GM21515 (cell line): ENCODE data around the gene POU6F2.

ENCODE experiments used
- ATAC-seq: cut with Tn5 transposase; IDR thresholded peaks from one replicate; pipeline ENCODE4 v1.9.1; 2021; ENCODE audit not compliant: unreplicated experiment

Gene POU6F2

DNA sequence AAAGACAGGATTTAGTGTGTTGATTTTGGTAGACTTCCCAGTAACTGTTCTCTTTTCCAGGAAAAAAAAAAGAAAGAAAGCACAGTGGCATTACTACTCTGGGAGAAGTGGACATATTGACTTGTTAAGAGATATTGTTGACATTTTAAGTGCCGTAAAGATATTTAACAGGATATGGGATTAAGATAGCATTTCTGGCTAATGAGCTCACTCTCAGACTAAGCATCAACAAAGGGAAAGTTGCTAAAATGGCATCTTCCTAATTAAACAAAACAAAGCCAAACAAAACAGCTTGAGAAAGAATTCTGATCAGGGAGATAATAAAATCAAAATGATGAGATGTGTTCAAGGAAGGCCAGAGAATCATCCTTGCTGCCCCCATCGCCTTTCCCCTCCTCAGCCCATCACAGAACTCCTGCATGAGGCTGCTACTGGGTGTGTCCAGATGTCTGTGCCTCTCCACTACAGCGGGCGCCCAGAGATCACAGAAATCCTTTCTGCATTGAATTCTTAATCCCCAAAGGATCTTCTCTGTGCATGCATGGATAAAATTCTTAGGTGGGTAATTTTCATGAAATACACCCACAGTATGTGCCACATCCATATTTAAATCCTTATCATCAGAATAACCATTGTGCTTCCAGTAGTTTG, 270.5 kb downstream of the POU6F2 start:
- no peak for ATAC-seq

DNA sequence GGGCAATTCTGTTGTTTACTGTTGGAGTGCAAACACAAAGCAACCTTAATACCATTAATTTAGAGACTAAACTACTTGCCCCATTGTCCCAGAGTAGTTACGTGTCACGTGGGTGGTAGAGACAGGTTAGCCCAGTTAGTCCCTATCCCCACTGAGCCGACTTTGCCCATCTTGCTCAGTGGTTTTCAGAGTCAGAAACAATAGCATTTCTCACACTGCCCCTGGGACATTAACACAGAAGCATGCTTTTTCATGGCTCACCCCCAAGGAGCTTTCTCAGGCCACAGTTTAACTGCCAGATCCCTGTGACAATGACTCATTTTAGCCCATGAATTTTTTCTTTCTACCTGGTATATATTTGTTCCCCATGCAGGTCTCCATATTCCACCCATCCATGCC, 271.0 kb downstream of the POU6F2 start:
- no peak for ATAC-seq

DNA sequence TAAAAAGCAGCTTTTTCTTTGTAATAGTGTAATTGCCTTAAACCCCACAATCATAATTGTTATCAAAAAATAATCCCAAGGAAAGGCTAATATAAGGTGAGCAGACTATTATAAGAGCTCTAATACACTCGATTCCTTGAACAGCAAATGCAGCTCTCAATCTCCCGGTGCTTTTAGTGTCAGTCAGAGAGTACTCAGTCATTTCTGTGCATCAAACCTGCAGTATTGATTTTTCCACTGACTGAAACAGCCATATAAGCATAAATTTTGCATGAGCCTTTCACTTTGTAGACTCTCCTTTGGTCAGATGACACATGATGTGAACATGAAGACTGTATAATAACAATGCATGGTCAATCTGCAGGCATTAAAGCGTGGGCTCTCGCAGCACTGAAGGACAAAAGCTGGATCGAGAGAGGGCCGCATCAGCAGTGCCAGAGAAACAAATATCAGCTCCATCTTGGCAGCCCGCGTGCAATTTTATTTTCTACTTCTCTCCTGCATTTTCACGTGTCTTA, 272.0 kb downstream of the POU6F2 start:
- ATAC-seq = no peak

- ATAC-seq = no peak
Observed at GRCh38 chr7:39252916-39253315, 275.2 kb downstream of the POU6F2 start.

DNA sequence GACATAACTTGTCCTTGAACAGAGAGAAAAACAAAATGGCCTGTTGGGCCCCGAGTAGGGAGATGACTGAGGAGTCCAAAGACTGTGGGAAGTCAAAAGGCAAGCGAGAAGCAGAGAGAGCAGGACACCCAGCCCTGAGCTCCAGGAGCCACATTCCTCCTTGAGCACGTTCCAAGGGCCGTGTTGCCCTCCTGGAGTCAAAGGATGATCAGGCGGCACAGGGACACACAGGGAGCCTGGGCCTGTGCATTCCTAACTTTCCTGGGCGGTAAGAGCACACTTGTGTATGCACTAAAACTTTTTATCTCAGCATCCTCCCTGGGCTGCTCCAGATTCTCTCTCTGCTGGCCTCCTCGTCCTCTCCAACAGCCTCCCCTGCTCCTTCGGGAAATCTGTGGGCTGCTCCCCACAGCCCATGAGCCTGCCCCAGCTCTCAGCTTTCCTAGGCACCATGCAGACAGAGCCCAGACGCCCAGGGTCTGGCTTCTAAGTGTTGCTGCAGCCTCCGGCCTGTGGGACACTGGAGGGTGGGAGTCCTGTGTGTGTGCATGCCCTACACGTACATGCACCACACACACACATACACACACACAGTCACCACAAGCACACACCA, 281.8 kb downstream of the POU6F2 start:
- ATAC-seq = no peak

- ATAC-seq = no peak
Observed at GRCh38 chr7:39260279-39260844, 282.7 kb downstream of the POU6F2 start.

DNA sequence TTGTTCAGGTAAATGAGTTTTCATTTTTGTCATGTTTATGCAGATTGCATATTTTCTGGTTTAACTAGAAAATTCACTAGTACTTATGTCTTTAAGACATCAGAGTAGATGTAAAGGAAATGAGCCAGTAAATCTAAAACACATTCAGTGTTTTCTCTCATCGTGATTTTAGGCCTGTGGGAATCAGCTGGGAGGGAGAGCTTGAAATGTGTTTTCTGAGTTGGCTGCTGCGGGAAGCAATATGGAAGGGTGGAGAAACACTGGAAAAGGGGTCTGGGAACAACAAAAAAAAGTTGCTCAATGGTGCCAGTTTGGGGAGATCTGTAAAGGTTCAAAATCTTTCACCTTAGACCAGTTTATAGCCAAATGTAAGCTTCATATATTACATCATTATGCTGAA, 284.1 kb downstream of the POU6F2 start:
- ATAC-seq = no peak

GRCh38 chr7:39265641-39266591, 288.2 kb downstream of the POU6F2 start:
- no peak for ATAC-seq

- no peak for ATAC-seq
Observed at GRCh38 chr7:39269034-39269433, 291.3 kb downstream of the POU6F2 start.

DNA sequence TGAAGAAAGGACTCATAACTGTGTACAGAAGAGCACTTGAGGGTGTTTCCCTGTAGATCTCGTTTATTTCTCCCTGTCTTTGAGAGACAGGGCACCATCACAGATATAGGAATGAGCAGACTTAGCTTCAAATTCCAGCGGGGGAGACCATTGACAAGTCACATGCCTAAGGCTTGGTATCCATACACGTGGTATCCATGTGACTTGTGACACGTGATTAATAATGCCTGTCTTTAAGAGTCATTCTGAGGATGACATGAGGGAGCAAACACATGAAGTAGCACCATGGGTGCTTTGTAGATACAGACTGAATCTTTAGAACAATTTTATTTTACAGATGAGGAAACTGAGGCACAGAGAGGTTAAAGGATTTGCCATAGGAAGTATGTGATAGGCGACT, 292.3 kb downstream of the POU6F2 start:
- no peak for ATAC-seq

- no peak for ATAC-seq
Observed at GRCh38 chr7:39271402-39271801, 293.7 kb downstream of the POU6F2 start.

DNA sequence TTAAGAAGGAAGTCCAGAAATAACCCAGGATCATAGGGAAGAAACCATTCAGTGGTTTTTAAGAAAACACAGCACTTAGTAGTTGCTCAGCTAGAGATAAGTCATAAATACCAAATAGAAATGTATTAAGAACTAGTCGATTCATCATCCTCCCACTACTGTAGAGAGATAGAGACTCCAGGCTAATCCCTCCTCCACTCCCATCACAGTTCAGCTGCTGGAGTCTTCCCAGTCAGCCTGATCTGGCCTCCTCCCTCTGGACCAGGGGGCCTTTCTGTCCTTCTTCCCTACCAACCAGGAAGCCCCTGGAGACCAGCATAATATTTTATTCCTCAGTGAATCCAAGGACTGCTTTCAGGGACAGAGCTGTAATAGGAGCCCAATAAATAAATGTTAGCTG, 294.4 kb downstream of the POU6F2 start:
- no peak for ATAC-seq

DNA sequence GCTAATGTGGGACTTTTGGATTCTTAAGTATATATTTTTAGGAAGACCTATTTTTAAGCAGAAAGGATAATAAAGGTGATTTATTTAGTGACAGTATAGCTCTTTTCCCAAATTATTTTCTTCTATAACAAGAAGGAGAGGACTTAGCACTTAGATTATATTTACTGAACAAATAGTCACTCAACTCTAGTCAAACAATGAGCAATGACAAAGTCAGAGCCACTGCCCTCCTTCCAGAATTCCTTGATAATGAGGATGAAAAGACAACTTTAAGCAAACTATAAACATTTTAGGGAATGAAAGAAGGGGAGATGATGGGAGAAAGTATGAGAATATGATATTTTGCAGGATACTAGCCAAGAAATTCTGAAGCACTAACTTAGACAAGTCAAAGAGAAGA, 295.0 kb downstream of the POU6F2 start:
- ATAC-seq = no peak

DNA sequence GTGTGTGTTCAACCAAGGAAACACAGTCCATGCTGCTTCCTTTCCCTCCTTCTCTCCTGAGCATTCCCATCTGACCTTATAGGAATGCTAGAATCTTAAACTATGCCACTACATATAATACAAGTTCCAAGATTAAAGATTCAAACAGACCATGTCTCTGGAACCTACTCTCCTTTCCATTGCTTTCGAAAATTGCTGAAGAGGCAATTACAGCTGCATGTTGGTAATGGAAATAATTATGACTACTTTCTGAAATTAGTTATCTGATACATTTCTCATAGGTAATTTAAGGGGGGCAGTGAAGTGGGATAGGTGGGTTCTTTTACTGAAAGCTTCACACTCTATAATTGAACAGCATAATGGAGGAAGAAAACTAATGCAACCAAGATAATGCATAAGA, 302.6 kb downstream of the POU6F2 start:
- ATAC-seq = no peak

DNA sequence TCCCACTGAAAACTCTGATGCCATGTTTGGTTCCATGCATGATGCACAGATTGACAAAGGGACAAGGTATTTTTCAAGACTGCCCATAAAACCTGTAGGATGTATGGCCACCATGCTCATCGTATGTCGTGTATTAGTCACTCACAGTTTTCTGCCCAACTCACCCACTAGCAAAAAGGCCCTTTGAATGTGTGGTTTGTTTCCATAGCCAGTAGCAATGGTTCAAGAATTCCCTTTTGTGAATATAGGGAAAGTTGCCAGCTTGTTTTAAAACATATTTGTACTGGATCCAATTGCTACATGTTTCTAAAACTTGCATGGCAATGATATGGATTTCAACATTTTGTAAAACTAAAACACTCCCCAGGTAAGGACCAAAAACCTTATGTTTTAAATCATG, 307.5 kb downstream of the POU6F2 start:
- no peak for ATAC-seq

- no peak for ATAC-seq
Observed at GRCh38 chr7:39288303-39288702, 310.6 kb downstream of the POU6F2 start.

DNA sequence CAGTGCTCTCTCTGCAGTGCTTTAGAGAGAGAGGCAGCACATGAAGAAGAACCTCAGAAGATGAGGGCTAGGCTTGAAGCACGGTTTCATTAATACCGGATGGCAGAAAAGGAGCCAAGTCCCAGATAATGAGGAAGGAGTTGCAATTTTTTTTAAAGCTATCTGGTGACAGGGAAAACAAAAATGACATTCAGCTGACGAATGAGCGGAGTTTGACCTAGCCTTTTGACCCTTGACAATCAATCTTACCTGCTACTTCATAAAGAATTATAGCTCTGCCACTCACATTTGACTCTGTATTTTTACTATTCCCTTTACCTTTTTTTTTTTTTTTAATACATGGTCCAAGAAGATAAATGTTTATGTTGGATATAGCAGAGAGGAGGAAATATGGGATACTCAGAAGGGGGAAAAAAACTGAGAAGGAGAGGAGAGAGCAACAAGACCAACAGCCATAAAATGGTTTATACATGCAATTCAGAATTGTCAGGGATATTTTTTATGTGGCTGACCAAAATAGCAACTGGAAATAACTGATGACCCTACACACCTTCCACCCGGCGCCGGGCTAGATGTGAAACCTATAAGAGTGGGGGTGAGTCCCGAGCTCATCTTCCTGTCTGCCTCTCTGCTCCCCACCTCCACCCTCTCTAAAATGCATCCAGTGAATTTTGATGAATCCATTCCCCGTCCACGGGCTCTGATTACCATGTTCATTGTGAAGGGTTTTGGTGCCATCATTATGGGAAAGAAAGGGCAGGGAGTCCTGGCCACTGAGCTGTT, 314.1 kb downstream of the POU6F2 start:
- no peak for ATAC-seq

DNA sequence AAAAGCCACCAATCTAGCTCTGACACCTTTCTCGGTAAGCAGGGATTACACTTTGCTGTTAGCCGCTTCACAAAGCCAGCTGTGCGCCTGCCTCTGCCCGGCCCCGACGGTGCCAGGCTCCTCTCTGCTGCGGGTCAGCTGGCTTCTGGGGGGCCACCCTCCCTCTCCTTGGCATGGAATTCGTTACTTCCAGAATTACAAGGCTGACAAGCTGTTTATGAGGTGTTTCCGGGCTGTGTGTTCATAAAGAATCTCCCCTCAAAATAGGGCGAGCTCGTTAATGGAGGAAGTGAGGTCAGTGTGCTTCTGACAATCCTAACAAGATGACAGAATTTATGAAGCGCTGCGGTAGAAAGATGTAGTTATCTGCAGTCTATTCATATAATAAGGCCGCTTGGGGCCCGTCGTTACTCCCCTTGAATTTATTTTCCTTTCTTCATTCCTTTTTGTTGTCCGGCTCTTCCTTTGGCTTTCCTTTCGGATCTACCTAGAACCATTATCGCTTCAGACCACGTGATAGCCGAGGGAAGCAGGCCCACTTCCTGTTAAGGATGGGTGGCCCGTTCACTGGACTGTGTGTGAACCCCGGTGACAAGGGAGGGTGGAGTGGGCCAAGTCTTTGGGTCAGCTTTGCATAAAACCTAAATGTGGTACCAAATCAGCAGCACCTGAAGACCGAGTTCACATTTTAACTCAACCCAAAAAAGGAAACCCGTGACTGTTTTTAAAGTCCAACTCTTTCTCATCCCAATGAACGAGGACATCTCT, 315.5 kb downstream of the POU6F2 start:
- no peak for ATAC-seq

- no peak for ATAC-seq
Observed at GRCh38 chr7:39294022-39294421, 316.3 kb downstream of the POU6F2 start.

DNA sequence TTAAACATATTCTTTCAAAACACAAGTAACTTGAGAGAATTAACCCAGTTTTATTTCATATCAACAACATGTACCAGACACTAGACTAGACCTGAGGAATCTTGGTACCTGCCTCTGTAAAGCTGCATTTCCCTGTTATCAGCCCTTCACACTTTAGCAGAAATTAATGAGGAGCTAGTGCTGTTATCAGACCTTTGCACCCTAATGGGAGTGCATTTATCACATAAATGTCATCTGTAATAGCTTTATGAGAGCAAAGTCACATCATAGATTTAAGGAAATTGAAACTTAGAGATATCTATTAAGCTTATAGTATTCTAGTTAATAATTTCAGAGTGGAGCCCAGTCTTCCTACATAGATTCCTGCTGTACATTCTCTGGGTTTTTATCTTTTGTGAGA, 318.1 kb downstream of the POU6F2 start:
- no peak for ATAC-seq
